GM15510 (cell line): ENCODE measurements around the gene PNCK.

ENCODE experiments used
- POLR2A ChIP-seq: IDR thresholded peaks from 3 replicates; pipeline ENCODE4 v1.6.1; 2011; ENCODE audit warnings: borderline replicate concordance; ENCODE audit not compliant: insufficient read length; ENCODE audit errors: extremely low read depth

The PNCK gene

GRCh38 chrX:153628665-153629064 is 44.9 kb downstream of the PNCK start:
- TF ChIP-seq POLR2A, result no peak

GRCh38 chrX:153628129-153628528 is 45.5 kb downstream of the PNCK start:
- no peak for TF ChIP-seq POLR2A

GRCh38 chrX:153627675-153628111 is 45.9 kb downstream of the PNCK start:
- TF ChIP-seq POLR2A, result no peak

GRCh38 chrX:153626863-153627674 is 46.5 kb downstream of the PNCK start:
- TF ChIP-seq POLR2A, result no peak

- no peak for TF ChIP-seq POLR2A
Measured at GRCh38 chrX:153626025-153626633, 47.5 kb downstream of the PNCK start.

- no peak for TF ChIP-seq POLR2A
Measured at GRCh38 chrX:153625271-153626024, 48.2 kb downstream of the PNCK start.

- TF ChIP-seq POLR2A, result no peak
Measured at GRCh38 chrX:153624196-153625091, 49.2 kb downstream of the PNCK start.

GRCh38 chrX:153623310-153624029 is 50.1 kb downstream of the PNCK start:
- no peak for TF ChIP-seq POLR2A

- TF ChIP-seq POLR2A, result no peak
Measured at GRCh38 chrX:153622661-153623309, 50.8 kb downstream of the PNCK start.

- no peak for TF ChIP-seq POLR2A
Measured at GRCh38 chrX:153621949-153622598, 51.5 kb downstream of the PNCK start.

- no peak for TF ChIP-seq POLR2A
Measured at GRCh38 chrX:153620576-153620975, 53.0 kb downstream of the PNCK start.
